Tibial nerve (tissue), 4 donors: ENCODE measurements around the gene PPT1. TPM values are rescaled to one million over a fixed set of nuclear protein-coding genes. Genes with fewer than 3 reads are reported as not detected.

Experiments
- DNase-seq, 2 donors: peaks; one replicate each; pipeline ENCODE4 v3.0.0-alpha.2; 2019; ENCODE audit warnings: low spot score in 2 of 2
- H3K27ac ChIP-seq, 4 donors: fragments of 200-600 bp; sonication (generic) in 3 of 4; one replicate each; pipeline ENCODE4 v1.5.1; 2017 to 2019; ENCODE audit warnings: mild to moderate bottlenecking in 1 of 4
- H3K27me3 ChIP-seq, 2 donors: fragments of 200-600 bp; sonication (generic) in 1 of 2; one replicate each; pipeline versions ENCODE4 v1.5.1 to v1.6.0; 2017 to 2019
- H3K36me3 ChIP-seq, 3 donors: fragments of 200-600 bp; sonication (generic); one replicate each; pipeline ENCODE4 v1.5.1; 2018 to 2019
- H3K4me1 ChIP-seq, 4 donors: fragments of 200-600 bp; sonication (generic) in 3 of 4; one replicate each; pipeline ENCODE4 v1.5.1; 2017 to 2019
- H3K4me3 ChIP-seq, 4 donors: fragments of 200-600 bp; sonication (generic) in 3 of 4; one replicate each; pipeline ENCODE4 v1.5.1; 2017 to 2019; ENCODE audit warnings: mild to moderate bottlenecking in 1 of 4, moderate library complexity in 1 of 4
- H3K9me3 ChIP-seq, 4 donors: fragments of 200-600 bp; sonication (generic) in 3 of 4; one replicate each; pipeline ENCODE4 v1.5.1; 2017 to 2019
- CTCF ChIP-seq, 5 experiments: fragments of 200-600 bp in 3 of 5; fragments of 450-650 bp in 2 of 5; sonication (generic) in 3 of 5; IDR thresholded peaks; one replicate each; pipeline ENCODE4 v1.5.1; 2016 to 2019; ENCODE audit warnings: antibody characterized with exemption in 5 of 5, mild to moderate bottlenecking in 3 of 5, moderate library complexity in 2 of 5
- EP300 ChIP-seq, 2 donors: sonication (generic); formaldehyde crosslinking; IDR thresholded peaks; one replicate each; pipeline ENCODE4 v1.6.1; 2017; ENCODE audit warnings: antibody characterized with exemption in 2 of 2, mild to moderate bottlenecking in 1 of 2
- POLR2A ChIP-seq, 2 donors: fragments of 450-650 bp; IDR thresholded peaks; one replicate each; pipeline ENCODE4 v1.6.1; 2017; ENCODE audit warnings: antibody characterized with exemption in 2 of 2, mild to moderate bottlenecking in 2 of 2, moderate library complexity in 2 of 2
- whole genome bisulfite sequencing, 2 donors: methylation state at CpG; one replicate each; pipeline ENCODE4 v1.1.5; 2018; 5-methylcytosine and 5-hydroxymethylcytosine counted together
- total RNA-seq, 4 donors: library from RNA; depleted of rRNA; stranded (reverse); fragments of >200 nt; gene quantifications; one replicate each; pipeline ENCODE4 v1.1.0, GENCODE V29; 2016

PPT1 gene
- total RNA-seq, 4 donors from 2014 or later: 52.8 to 88.5 (median 58.7) TPM

- 19 to 31% methylated on average over 2 of the region's 2 CpGs for WGBS, 2 donors
- no peak for TF ChIP-seq EP300 (IDR thresholded peaks at IDR 0.05)
- TF ChIP-seq POLR2A (IDR thresholded peaks at IDR 0.05): no peak
- no peak for TF ChIP-seq CTCF (IDR thresholded peaks at IDR 0.05)
- DNase-seq: no peak
- H3K27me3 ChIP-seq: no peaks in the 10 kb centered on the region
- H3K36me3 ChIP-seq: peaks cover 0 to 7% (median 0%) of the 10 kb centered on the region in 3 donors
- H3K9me3 ChIP-seq: no peaks in the 10 kb centered on the region
- H3K4me1 ChIP-seq: peaks cover 3 to 98% (median 71%) of the 10 kb centered on the region in 4 donors
- H3K4me3 ChIP-seq: no peak overlapping the region
- H3K27ac ChIP-seq: peak overlapping the region; percentile 31 to 97 (median 78)
Observed at GRCh38 chr1:40047276-40047675, 49.8 kb downstream of the PPT1 start.

GRCh38 chr1:40045766-40046165 lies 51.3 kb downstream of the PPT1 start:
- peaks cover 0 to 7% (median 0%) of the 10 kb centered on the region in 3 donors for H3K36me3 ChIP-seq
- no peaks in the 10 kb centered on the region for H3K27me3 ChIP-seq
- H3K27ac ChIP-seq: peak overlapping the region; percentile 31 to 97 (median 65)
- H3K9me3 ChIP-seq: no peaks in the 10 kb centered on the region
- no peak for DNase-seq
- WGBS, 2 donors: 90 to 94% methylated on average over 3 of the region's 3 CpGs
- TF ChIP-seq CTCF (IDR thresholded peaks at IDR 0.05): no peak
- no peak for TF ChIP-seq POLR2A (IDR thresholded peaks at IDR 0.05)
- no peak for TF ChIP-seq EP300 (IDR thresholded peaks at IDR 0.05)
- H3K4me3 ChIP-seq: no peak overlapping the region
- H3K4me1 ChIP-seq: peaks cover 1 to 95% (median 68%) of the 10 kb centered on the region in 4 donors

GRCh38 chr1:40045182-40045581 lies 51.9 kb downstream of the PPT1 start:
- Histone ChIP-seq H3K4me3 (no peak overlapping the region), H3K9me3 (no peaks in the 10 kb centered on the region), H3K4me1 (peaks cover 0 to 90% (median 62%) of the 10 kb centered on the region in 4 donors), H3K27ac (peak overlapping the region in 3 of 4 donors; percentile 31 to 97 (median 96)), H3K36me3 (peaks cover 0 to 7% (median 0%) of the 10 kb centered on the region in 3 donors), H3K27me3 (no peaks in the 10 kb centered on the region)
- 76 to 79% methylated on average over 4 of the region's 4 CpGs for WGBS, 2 donors
- TF ChIP-seq POLR2A (IDR thresholded peaks at IDR 0.05): no peak
- TF ChIP-seq EP300 (IDR thresholded peaks at IDR 0.05): peak in 1 of 2 donors; percentile 45
- no peak for DNase-seq

GRCh38 chr1:40044110-40044509 lies 52.9 kb downstream of the PPT1 start:
- Histone ChIP-seq H3K4me1 (peaks cover 0 to 86% (median 56%) of the 10 kb centered on the region in 4 donors), H3K27me3 (no peaks in the 10 kb centered on the region), H3K4me3 (no peak overlapping the region), H3K36me3 (peaks cover 0 to 7% (median 0%) of the 10 kb centered on the region in 3 donors), H3K27ac (peak overlapping the region; percentile 6 to 97 (median 52)), H3K9me3 (no peaks in the 10 kb centered on the region)
- DNase-seq: no peak
- TF ChIP-seq CTCF (IDR thresholded peaks at IDR 0.05) (no peak), EP300 (IDR thresholded peaks at IDR 0.05) (no peak), POLR2A (IDR thresholded peaks at IDR 0.05) (no peak)
- WGBS, 2 donors: 62 to 63% methylated on average over 3 of the region's 3 CpGs

GRCh38 chr1:40042341-40042740 lies 54.7 kb downstream of the PPT1 start:
- TF ChIP-seq CTCF (IDR thresholded peaks at IDR 0.05): no peak
- TF ChIP-seq EP300 (IDR thresholded peaks at IDR 0.05): no peak
- no peak for TF ChIP-seq POLR2A (IDR thresholded peaks at IDR 0.05)
- Histone ChIP-seq H3K27me3 (no peaks in the 10 kb centered on the region), H3K4me3 (peak overlapping the region in 3 of 4 donors; percentile 75 to 94 (median 90)), H3K9me3 (no peaks in the 10 kb centered on the region), H3K4me1 (peaks cover 0 to 82% (median 45%) of the 10 kb centered on the region in 4 donors), H3K27ac (peak overlapping the region; percentile 96 to 100 (median 98)), H3K36me3 (peaks cover 0 to 7% (median 0%) of the 10 kb centered on the region in 3 donors)
- 54 to 57% methylated on average over 4 of the region's 4 CpGs for WGBS, 2 donors
- no peak for DNase-seq
